PC-3 (cell line): ENCODE results near the gene SBSN. TPM values are rescaled to one million over a fixed set of nuclear protein-coding genes. Genes with fewer than 3 reads are reported as not detected.

Source experiments
- ATAC-seq: fragments of 200-7000 bp; cut with Tn5 transposase; 2 replicates; pipeline ENCODE4 v1.9.1; 2020; ENCODE audit warnings: mild to moderate bottlenecking, moderate library complexity
- BruUV-seq: library from RNA; stranded (reverse); fragments of 400-500 nt; replicated peaks from 2 replicates; lab custom pipeline; 2021; lab: Mats Ljungman, UMichigan
- CTCF ChIA-PET: fragments of 300-600 bp; sonication (Branson Sonifier 250); formaldehyde crosslinking; loops from one replicate; lab custom pipeline; 2022; ENCODE audit warnings: antibody characterized with exemption; lab: Charles Lee
- POLR2A ChIA-PET: fragments of 300-600 bp; sonication (Branson Sonifier 250); formaldehyde crosslinking; loops from one replicate; lab custom pipeline; 2022; ENCODE audit warnings: antibody characterized with exemption; ENCODE audit not compliant: unreplicated experiment; lab: Charles Lee
- DNase-seq: peaks from one replicate; pipeline ENCODE4 v3.0.0-alpha.2; 2015
- H2AFZ ChIP-seq: fragments of 300-600 bp; sonication (generic); 2 replicates; pipeline ENCODE4 v1.6.0; 2016; ENCODE audit warnings: antibody characterized with exemption, low read length
- H3F3A ChIP-seq: fragments of 300-600 bp; sonication (generic); one replicate; pipeline ENCODE4 v1.6.0; 2017; ENCODE audit warnings: antibody characterized with exemption, low read length, control low read depth, mild to moderate bottlenecking; ENCODE audit not compliant: unreplicated experiment
- H3K27ac ChIP-seq: fragments of 300-600 bp; sonication (generic); 2 replicates; pipeline ENCODE4 v1.5.1; 2016; ENCODE audit warnings: mild to moderate bottlenecking, low read length
- H3K27me3 ChIP-seq: fragments of 300-600 bp; sonication (generic); 2 replicates; pipeline ENCODE4 v1.6.1; 2016; ENCODE audit warnings: low read length, mixed read lengths
- H3K36me3 ChIP-seq: fragments of 300-600 bp; sonication (generic); 2 replicates; pipeline ENCODE4 v1.6.1; 2016; ENCODE audit warnings: low read depth, mixed run types, low read length, mixed read lengths
- H3K4me1 ChIP-seq: fragments of 300-600 bp; sonication (generic); 2 replicates; pipeline ENCODE4 v1.5.1; 2016; ENCODE audit warnings: low read length; ENCODE audit not compliant: insufficient read depth
- H3K4me2 ChIP-seq: fragments of 300-600 bp; sonication (generic); 2 replicates; pipeline ENCODE4 v1.6.0; 2016; ENCODE audit warnings: low read length
- H3K4me3 ChIP-seq: fragments of 300-600 bp; sonication (generic); 2 replicates; pipeline ENCODE4 v1.5.1; 2016; ENCODE audit warnings: mild to moderate bottlenecking, low read length, mixed read lengths
- H3K79me2 ChIP-seq: fragments of 300-600 bp; sonication (generic); 2 replicates; pipeline ENCODE4 v1.6.1; 2017; ENCODE audit warnings: low read length, mixed read lengths
- H3K9ac ChIP-seq: fragments of 300-600 bp; sonication (generic); 2 replicates; pipeline ENCODE4 v1.6.0; 2016; ENCODE audit warnings: mild to moderate bottlenecking, low read length
- H3K9me2 ChIP-seq: fragments of 300-600 bp; sonication (generic); replicated peaks from 2 replicates; pipeline ENCODE4 v1.6.1; 2016; ENCODE audit warnings: mixed run types, low read length, mixed read lengths
- H3K9me3 ChIP-seq: fragments of 300-600 bp; sonication (generic); 2 replicates; pipeline ENCODE4 v1.6.1; 2016; ENCODE audit warnings: low read length, mixed read lengths
- H4K20me1 ChIP-seq: fragments of 300-600 bp; sonication (generic); 2 replicates; pipeline ENCODE4 v1.6.1; 2016; ENCODE audit warnings: low read length, mixed read lengths
- CTCF ChIP-seq: fragments of 300-600 bp; sonication (generic); conservative IDR thresholded peaks from 2 replicates; pipeline ENCODE4 v1.5.1; 2017; ENCODE audit warnings: antibody characterized with exemption, low read depth, mild to moderate bottlenecking, low read length
- EZH2 ChIP-seq: fragments of 300-600 bp; sonication (generic); IDR thresholded peaks from one replicate; pipeline ENCODE4 v1.6.1; 2017; ENCODE audit warnings: antibody characterized with exemption, mild to moderate bottlenecking, low read length; ENCODE audit not compliant: unreplicated experiment
- EZH2phosphoT487 ChIP-seq: fragments of 300-600 bp; sonication (generic); IDR thresholded peaks from 2 replicates; pipeline ENCODE4 v1.6.1; 2018; ENCODE audit warnings: mild to moderate bottlenecking, antibody characterized with exemption, low read length, borderline replicate concordance
- intact Hi-C: fragments of 100-400 bp; cut with micrococcal nuclease; formaldehyde crosslinking; loops from 2 replicates; pipeline ENCODE4 v1.9.0; 2023
- total RNA-seq: library from RNA; depleted of rRNA; stranded (reverse); fragments of >200 nt; gene quantifications from 2 replicates; pipeline ENCODE4 v1.2.3, GENCODE V29; 2014

Gene SBSN
- total RNA-seq, 1 experiment from 2014 or later: 0.26 TPM

- no peaks in the 10 kb centered on the region for H4K20me1 ChIP-seq
- H3K9me3 ChIP-seq: no peaks in the 10 kb centered on the region
- ChIA-PET CTCF (no interaction called here), POLR2A (no interaction called here)
- ATAC-seq (no peak), DNase-seq (no peak)
- no peak overlapping the region for H2AFZ ChIP-seq
- H3K79me2 ChIP-seq: peaks cover 25% of the 10 kb centered on the region
- peak overlapping the region; percentile 93; the same call in 1 of the 2 replicates for H3K9ac ChIP-seq
- no TSS peak for BruUV-seq
- H3K4me2 ChIP-seq: peak overlapping the region; percentile 86
- H3K36me3 ChIP-seq: no peaks in the 10 kb centered on the region
- H3K4me3 ChIP-seq: peak overlapping the region; percentile 96; the same call in 1 of the 2 replicates
- H3K4me1 ChIP-seq: peaks cover 13% of the 10 kb centered on the region; the same call in 1 of the 2 replicates
- H3K27me3 ChIP-seq: no peaks in the 10 kb centered on the region
- TF ChIP-seq EZH2 (no peak), CTCF (no peak), EZH2phosphoT487 (no peak)
- no peaks in the 10 kb centered on the region for H3K9me2 ChIP-seq
- intact Hi-C loops: loop anchor here (5.0 kb wide), 1 partner anchor 241 kb away; the partner anchor contains the start of gene USF2
- no peaks in the 10 kb centered on the region for H3F3A ChIP-seq
- no peak overlapping the region for H3K27ac ChIP-seq
Observed at GRCh38 chr19:35508129-35508528, 20.0 kb downstream of the SBSN start.

- Histone ChIP-seq H3K4me1 (peaks cover 13% of the 10 kb centered on the region; the same call in 1 of the 2 replicates), H3K36me3 (no peaks in the 10 kb centered on the region), H4K20me1 (no peaks in the 10 kb centered on the region), H2AFZ (no peak overlapping the region), H3K9me2 (no peaks in the 10 kb centered on the region), H3K4me2 (no peak overlapping the region), H3K27ac (no peak overlapping the region), H3K9ac (no peak overlapping the region), H3K79me2 (peaks cover 25% of the 10 kb centered on the region), H3F3A (no peaks in the 10 kb centered on the region), H3K9me3 (no peaks in the 10 kb centered on the region), H3K27me3 (no peaks in the 10 kb centered on the region), H3K4me3 (no peak overlapping the region)
- ATAC-seq (no peak), DNase-seq (no peak)
- TF ChIP-seq EZH2 (no peak), EZH2phosphoT487 (no peak), CTCF (no peak)
- no TSS peak for BruUV-seq
- intact Hi-C loops: loop anchor here (5.0 kb wide), 1 partner anchor 240 kb away; the partner anchor contains the start of gene USF2
- ChIA-PET CTCF (no interaction called here), POLR2A (no interaction called here)
Observed at GRCh38 chr19:35507561-35507960, 20.6 kb downstream of the SBSN start.

- Histone ChIP-seq H3K4me1 (peaks cover 13% of the 10 kb centered on the region; the same call in 1 of the 2 replicates), H3K4me3 (no peak overlapping the region), H4K20me1 (no peaks in the 10 kb centered on the region), H3F3A (no peaks in the 10 kb centered on the region), H3K27ac (no peak overlapping the region), H3K9me2 (no peaks in the 10 kb centered on the region), H3K79me2 (peaks cover 25% of the 10 kb centered on the region), H3K9ac (no peak overlapping the region), H3K4me2 (no peak overlapping the region), H2AFZ (no peak overlapping the region), H3K36me3 (no peaks in the 10 kb centered on the region), H3K27me3 (no peaks in the 10 kb centered on the region), H3K9me3 (no peaks in the 10 kb centered on the region)
- intact Hi-C loops: loop anchor here (5.0 kb wide), 1 partner anchor 239 kb away; the partner anchor contains the start of gene USF2
- no TSS peak for BruUV-seq
- CTCF ChIA-PET: no interaction called here
- no peak for TF ChIP-seq EZH2phosphoT487
- no peak for TF ChIP-seq EZH2
- TF ChIP-seq CTCF: no peak
- DNase-seq (no peak), ATAC-seq (no peak)
- POLR2A ChIA-PET: no interaction called here
Observed at GRCh38 chr19:35506011-35506410, 22.1 kb downstream of the SBSN start.
